ENCODE results near the gene EED.

Gene EED

DNA sequence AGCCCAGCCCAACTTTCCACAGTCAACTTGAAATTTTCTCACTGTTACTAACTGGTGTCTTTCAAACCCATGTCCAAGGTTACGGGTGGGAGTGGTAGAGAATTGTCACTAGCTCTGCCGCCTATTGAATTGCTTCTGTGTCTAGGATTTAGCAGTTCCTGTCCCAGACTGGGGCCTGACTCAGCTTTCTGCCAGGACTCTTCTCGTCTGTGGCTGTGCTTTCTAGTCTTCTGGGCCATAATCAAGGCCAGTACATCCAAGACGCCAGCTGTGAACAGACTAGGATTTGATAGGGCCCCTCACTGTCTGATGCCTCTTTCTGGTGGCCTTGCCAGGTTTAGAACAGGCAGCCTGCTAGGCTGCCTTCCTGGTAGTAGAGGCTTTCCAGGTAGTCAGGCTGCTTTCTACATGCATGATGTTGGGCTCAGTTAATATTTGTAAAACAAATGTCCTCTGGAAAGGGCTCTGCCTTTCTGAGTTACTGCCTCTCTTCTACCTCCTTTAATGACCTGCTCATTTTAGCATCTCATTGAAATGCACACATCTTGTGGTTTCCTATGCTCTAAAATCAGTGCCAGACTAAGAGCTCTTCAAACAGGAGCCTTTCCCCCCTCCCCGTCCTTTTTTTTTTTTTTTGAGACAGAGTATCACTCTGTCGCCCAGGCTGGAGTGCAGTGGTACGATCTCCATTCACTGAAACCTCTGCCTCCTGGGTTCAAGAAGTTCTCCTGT is 44.4 kb downstream of the EED start:
- TF ChIP-seq GATA2 (IDR thresholded peaks at IDR 0.05; ENCODE audit: low read depth, low read length) (no peak), GATA3 (IDR thresholded peaks at IDR 0.05; ENCODE audit: low read depth, low read length) (no peak)

DNA sequence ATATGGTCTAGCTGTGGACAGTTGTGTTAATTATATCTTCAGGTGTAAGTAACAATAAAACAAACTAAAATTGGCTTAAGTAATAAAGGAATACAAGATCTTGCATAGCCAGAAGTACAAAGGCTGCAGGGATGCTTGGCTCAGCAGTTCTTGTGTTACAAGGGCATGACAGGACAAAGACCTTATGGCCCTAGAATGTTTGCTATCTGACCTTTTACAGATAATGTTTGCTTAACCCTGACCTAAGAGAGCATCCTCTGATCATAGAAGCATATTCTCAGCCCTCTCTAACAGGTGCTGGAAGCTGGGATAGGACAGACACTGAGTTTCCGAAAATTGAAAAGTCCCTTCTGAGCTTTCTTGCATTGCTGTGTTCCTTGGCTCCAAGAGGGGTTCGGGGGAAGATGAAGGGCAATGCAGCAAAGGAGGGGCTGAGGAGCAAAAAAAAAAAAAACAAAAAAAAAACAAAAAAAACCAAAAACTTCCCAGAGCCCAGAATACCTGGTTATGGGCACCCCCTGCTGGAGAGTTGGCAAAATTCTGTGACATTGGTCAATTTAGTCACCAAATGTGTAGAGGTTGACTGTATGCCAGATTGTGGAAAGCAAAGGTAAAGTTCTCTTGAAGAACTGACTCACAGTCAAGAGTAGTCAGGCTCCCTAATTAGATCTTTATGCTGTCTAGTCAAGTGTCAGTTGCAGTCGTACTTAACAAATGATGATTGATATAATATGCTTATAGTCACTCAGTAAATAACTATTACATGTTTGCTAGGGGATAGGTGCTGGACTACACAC is 47.1 kb downstream of the EED start:
- no peak for TF ChIP-seq GATA3 (IDR thresholded peaks at IDR 0.05; ENCODE audit: low read depth, low read length)
- TF ChIP-seq GATA2 (IDR thresholded peaks at IDR 0.05; ENCODE audit: low read depth, low read length): no peak

DNA sequence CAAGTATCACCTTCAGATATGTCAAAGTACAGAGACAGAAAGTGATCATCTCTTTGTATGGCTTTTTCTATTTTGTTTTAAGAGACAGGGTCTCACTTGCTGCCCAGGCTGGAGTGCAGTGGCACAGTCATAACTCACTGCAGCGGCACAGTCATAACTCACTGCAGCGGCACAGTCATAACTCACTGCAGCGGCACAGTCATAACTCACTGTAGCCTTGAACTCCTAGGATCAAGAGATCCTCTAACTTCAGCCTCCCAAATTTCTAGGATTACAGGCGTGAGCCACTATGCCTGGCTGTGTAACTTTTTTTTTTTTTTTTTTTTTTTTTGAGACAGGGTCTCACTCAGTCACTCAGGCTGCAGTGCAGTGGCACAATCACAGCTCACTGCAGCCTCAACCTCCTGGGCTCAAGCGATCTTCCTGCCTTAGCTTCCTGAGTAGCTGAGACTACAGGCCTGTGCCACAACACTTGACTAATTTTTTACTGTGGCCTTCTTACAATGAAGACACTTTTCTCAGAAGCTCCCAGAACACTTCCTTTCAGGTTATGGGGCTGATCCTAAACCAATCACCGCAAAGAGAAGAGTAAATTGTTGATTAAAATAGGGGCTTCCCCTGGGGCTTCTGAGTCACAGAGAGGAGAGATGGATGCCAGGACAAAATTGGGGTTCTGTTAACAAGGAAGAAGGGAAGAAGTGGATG is 48.5 kb downstream of the EED start:
- TF ChIP-seq GATA3 (IDR thresholded peaks at IDR 0.05; ENCODE audit: low read depth, low read length) (no peak), GATA2 (IDR thresholded peaks at IDR 0.05; ENCODE audit: low read depth, low read length) (no peak)

DNA sequence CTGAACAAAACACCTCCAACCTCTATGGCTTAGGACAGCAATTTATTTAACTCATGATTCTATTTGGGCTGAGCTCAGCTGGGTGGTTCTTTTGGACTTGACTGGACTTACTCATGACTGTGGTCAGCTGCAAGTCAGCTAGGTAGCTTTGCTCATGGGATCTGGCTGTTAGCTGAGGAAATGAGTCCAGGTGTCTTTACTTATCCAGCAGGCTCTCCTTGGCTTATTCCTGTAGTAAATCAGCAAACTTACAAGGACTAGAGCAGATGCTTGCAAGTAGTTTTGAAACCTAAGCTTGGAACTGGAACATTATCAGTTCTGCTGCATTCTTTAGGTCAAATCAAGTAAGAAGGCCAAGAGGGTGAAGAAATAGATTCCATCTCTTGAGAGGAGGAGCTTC is 49.5 kb downstream of the EED start:
- TF ChIP-seq GATA2 (IDR thresholded peaks at IDR 0.05; ENCODE audit: low read depth, low read length): no peak
- TF ChIP-seq GATA3 (IDR thresholded peaks at IDR 0.05; ENCODE audit: low read depth, low read length): no peak

DNA sequence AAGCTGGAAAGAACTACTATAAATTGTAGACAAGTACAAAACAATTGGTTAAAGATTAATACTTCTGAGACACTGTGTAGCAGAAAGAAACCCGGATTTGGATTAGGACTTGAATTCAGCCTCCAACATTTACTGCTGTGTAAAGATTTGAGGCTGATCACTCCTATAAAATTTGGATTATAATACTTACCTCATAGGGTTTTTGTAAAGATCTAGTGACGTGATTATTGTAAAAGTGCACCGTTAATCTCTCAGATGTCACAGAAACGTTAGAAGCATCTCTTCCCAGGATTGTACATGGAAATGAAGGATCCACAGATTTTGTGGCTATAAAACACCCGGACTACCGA is 57.2 kb downstream of the EED start:
- TF ChIP-seq GATA2 (IDR thresholded peaks at IDR 0.05; ENCODE audit: low read depth, low read length) (no peak), GATA3 (IDR thresholded peaks at IDR 0.05; ENCODE audit: low read depth, low read length) (no peak)

DNA sequence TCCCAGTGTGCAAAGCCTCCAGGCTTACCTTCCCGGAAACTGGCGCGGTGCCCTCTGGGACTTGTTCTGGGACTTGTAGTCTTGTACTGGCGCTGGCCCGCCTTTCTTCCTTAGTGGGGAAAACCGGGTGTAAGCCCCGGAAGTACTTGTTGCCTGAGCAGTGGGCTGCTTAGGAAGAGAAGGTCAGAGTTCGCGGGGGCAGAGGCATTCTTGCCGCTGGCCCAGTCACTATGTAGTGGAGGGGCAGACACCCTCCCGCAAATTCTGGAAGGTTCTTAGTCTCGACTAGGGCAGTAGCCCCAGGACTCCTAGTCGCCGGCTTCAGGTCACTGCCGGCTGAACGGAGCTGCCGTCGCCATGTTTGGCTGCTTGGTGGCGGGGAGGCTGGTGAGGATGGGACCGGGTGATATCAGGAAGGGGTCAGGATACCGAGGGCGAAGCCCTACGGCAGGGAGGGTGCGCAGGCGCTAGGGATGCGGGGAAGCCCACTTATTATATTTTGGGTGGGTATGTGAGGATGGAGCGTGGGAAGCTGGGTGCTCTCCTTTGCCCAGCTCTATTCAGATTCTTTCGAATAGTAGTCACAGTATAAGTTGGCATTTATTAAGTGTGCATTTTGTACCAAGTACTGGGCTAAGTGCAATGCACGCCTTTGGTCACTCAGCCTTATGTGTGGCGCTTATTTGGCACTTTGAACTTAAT is 57.7 kb downstream of the EED start, which contains the start of gene HIKESHI:
Gene HIKESHI, plus strand, starts transcription at position 149 of the 702 bp plus-strand sequence. Its CDS starts 209 bp downstream, at position 358.
- TF ChIP-seq GATA2 (IDR thresholded peaks at IDR 0.05; ENCODE audit: low read depth, low read length) (no peak), GATA3 (IDR thresholded peaks at IDR 0.05; ENCODE audit: low read depth, low read length) (no peak)

DNA sequence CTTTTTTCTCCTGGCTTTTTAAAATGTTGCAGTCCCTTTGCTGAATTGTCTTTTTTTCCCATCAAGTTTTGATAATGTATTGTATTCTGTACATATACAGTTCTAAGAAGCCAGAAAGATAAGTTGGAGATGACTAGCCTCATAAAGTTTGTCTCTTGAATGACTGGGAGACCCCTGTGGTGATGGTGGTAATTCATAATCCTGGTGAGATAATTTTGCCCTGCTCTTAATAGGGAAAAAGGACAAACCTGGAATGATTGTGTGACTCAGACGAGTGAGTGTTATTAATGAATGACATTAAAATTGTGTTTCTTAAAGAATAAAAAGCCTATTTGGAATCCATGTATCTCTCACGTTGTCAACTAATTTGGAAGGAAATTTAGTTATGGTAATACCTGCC is 58.7 kb downstream of the EED start:
- TF ChIP-seq GATA3 (IDR thresholded peaks at IDR 0.05; ENCODE audit: low read depth, low read length): no peak

DNA sequence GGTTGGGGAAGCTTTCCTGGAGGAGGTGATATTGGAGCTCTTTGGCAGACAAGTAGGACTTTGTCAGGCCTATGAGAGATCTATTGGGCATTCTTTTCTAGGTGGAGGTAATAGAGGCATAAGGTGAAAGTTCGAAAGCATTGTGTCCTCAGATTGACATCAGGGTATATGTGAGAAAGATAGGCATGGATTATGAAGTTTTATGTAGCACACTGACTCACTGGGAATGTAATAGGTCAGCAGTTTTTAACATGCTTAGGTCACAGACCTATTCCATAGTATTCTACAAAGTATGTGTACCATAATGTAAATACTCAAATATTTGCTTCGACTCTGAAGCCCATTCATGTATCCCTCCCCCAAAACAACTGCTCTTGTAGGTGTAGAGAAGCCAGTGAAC is 69.2 kb downstream of the EED start:
- TF ChIP-seq GATA3 (IDR thresholded peaks at IDR 0.05; ENCODE audit: low read depth, low read length) (no peak), GATA2 (IDR thresholded peaks at IDR 0.05; ENCODE audit: low read depth, low read length) (no peak)

DNA sequence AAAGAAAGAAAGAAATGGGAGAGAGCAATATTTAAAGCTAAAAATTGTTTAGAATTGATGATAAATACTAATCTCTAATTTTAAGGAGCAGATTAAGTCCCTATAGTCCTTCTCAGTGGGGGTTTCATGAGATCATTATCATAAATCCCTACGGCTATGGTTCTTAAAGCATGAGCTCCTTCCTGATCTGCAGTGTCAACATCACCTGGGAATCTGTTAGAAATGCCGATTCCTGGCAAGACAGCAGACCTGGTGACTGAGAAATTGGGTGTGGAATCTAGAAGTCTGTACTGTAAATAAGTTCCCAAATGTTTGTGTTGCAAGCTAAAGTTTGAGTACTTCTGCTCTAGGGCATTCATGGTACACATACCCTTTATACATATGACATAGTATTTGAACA is 70.1 kb downstream of the EED start:
- no peak for TF ChIP-seq GATA3 (IDR thresholded peaks at IDR 0.05; ENCODE audit: low read depth, low read length)
- no peak for TF ChIP-seq GATA2 (IDR thresholded peaks at IDR 0.05; ENCODE audit: low read depth, low read length)

Measured in SH-SY5Y (cell line).